Left lung (tissue), 10 donors: ENCODE results near the gene HPF1. TPM values are rescaled to one million over a fixed set of nuclear protein-coding genes. Genes with fewer than 3 reads are reported as not detected.
A peak's percentile ranks its signal among the peaks of the same experiment; 100 is the strongest.

Experiments used
- ATAC-seq: fragments of 200-7000 bp; cut with Tn5 transposase; one replicate; pipeline ENCODE4 v1.9.1; 2020; ENCODE audit warnings: moderate library complexity
- DNase-seq, 4 donors: peaks; one replicate each; pipeline ENCODE4 v3.0.0-alpha.2; 2013 to 2020
- H3K27ac ChIP-seq, 2 donors: fragments of 200-600 bp; sonication (generic) in 1 of 2; one replicate each; pipeline versions ENCODE4 v1.5.0 to v1.8.0; 2020 to 2021
- H3K27me3 ChIP-seq, 2 donors: fragments of 200-600 bp; sonication (generic) in 1 of 2; one replicate each; pipeline versions ENCODE4 v1.5.0 to v1.8.0; 2020 to 2021
- H3K36me3 ChIP-seq, 2 donors: fragments of 200-600 bp; sonication (generic) in 1 of 2; one replicate each; pipeline versions ENCODE4 v1.5.0 to v1.8.0; 2020 to 2021
- H3K4me1 ChIP-seq, 2 donors: fragments of 200-600 bp; one replicate each; pipeline ENCODE4 v1.8.0; 2021
- H3K4me3 ChIP-seq, 2 donors: fragments of 200-600 bp; sonication (generic) in 1 of 2; one replicate each; pipeline versions ENCODE4 v1.5.0 to v1.8.0; 2020 to 2021; ENCODE audit warnings: mild to moderate bottlenecking in 1 of 2
- H3K9me3 ChIP-seq, 2 donors: fragments of 200-600 bp; sonication (generic) in 1 of 2; one replicate each; pipeline versions ENCODE4 v1.5.0 to v1.8.0; 2020 to 2021
- intact Hi-C, 2 donors: fragments of 100-400 bp; cut with DNase I; formaldehyde crosslinking; loops; one replicate each; pipeline versions ENCODE4 v1.11.2 to v1.14.2; 2022
- polyA plus RNA-seq, 6 donors: library from polyadenylated mRNA; unstranded; fragments of 120-200 nt; gene quantifications; one replicate each; pipeline ENCODE4 v1.2.1, GENCODE V29; 2013; ENCODE audit not compliant: insufficient read length in 6 of 6
- total RNA-seq, 2 donors: library from RNA; stranded (reverse); fragmentation: NEBNext Ultra II Directional; extraction: Animal tissue kit (Norgen Biotek cat#: 25700); gene quantifications; one replicate each; pipeline ENCODE4 v1.2.1, GENCODE V29; 2021
- TF ChIP-seq, protein P1 (sequence below), 2 donors: fragments of 200-600 bp; sonication (generic) in 1 of 2; IDR thresholded peaks; one replicate each; pipeline versions ENCODE4 v1.5.0 to v1.8.0; 2021; ENCODE audit warnings: antibody characterized with exemption in 2 of 2
- donor health status: DM: no; HTN: yes; CAD: no.
- donor health status: DM: no; HTN: no; CAD: no.

The HPF1 gene
- total and polyA plus RNA-seq, 8 donors: 16.0 to 51.3 (median 44.3) TPM

DNA sequence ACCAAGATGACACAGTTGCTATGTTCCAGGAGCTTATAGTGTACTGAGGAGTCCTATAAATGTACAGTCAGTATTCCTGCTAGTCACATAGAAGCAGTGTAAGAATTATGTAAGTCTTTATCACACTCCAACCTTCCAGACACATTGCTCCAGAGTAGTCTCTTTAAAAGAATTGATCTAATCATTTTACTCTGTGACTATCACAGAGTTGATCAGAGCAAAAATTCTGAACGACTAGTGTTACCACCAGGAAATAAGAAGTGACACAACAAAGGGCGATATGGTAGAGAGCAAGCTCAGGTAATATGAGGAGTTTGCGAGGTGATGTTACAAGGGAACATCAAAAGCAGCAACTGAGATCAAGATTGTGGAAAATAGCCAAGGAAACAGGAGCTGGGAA, 9.0 kb upstream of the HPF1 start:
- no peak for DNase-seq
- no peaks in the 10 kb centered on the region for H3K36me3 ChIP-seq
- H3K27me3 ChIP-seq: no peaks in the 10 kb centered on the region
- no peaks in the 10 kb centered on the region for H3K9me3 ChIP-seq
- H3K4me1 ChIP-seq: no peaks in the 10 kb centered on the region
- no peak for ATAC-seq
- H3K27ac ChIP-seq: no peak overlapping the region
- H3K4me3 ChIP-seq: no peak overlapping the region
- intact Hi-C loops: no loop called here
- TF ChIP-seq, protein P1, sequence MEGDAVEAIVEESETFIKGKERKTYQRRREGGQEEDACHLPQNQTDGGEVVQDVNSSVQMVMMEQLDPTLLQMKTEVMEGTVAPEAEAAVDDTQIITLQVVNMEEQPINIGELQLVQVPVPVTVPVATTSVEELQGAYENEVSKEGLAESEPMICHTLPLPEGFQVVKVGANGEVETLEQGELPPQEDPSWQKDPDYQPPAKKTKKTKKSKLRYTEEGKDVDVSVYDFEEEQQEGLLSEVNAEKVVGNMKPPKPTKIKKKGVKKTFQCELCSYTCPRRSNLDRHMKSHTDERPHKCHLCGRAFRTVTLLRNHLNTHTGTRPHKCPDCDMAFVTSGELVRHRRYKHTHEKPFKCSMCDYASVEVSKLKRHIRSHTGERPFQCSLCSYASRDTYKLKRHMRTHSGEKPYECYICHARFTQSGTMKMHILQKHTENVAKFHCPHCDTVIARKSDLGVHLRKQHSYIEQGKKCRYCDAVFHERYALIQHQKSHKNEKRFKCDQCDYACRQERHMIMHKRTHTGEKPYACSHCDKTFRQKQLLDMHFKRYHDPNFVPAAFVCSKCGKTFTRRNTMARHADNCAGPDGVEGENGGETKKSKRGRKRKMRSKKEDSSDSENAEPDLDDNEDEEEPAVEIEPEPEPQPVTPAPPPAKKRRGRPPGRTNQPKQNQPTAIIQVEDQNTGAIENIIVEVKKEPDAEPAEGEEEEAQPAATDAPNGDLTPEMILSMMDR (IDR thresholded peaks at IDR 0.05): no peak

DNA sequence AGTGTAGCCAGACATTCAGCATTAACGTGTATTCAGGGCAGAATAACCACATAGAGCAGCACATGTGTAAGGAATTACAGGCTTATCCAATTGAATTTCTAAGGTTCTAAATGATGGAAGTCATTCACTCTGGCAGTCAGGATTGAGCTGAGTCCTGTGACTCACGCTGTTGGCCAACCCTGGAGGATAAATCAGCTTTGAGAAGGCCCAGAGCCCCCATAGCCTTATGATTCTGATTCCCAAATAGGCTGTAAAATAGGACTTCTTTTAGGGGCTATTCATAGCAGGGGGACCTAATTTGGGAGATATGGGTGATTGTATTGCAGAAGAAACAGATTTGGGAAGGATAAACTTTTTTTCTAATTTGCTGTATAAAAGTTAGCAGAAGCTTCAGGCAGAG, 8.1 kb upstream of the HPF1 start:
- Histone ChIP-seq H3K27me3 (no peaks in the 10 kb centered on the region), H3K9me3 (no peaks in the 10 kb centered on the region), H3K36me3 (no peaks in the 10 kb centered on the region), H3K4me1 (no peaks in the 10 kb centered on the region), H3K4me3 (no peak overlapping the region), H3K27ac (no peak overlapping the region)
- intact Hi-C loops: no loop called here
- ATAC-seq (no peak), DNase-seq (no peak)
- TF ChIP-seq, protein P1 (IDR thresholded peaks at IDR 0.05): no peak

DNA sequence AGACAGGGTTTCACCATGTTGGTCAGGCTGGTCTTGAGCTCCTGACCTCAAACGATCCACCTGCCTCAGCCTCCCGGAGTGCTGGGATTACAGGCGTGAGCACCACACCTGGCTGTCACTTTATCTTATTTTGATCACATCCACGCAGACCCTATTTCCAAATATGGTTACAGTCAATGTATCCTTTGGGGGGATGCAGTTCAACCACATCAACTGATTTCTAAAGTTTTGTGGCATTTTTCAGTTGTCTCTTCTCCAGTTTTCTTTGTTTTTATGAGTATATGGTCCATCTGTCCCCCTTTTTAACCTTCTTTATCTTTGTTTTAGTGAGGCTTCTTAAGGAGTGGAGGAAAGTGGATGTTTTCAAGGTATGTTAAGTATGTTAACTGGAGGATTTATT, 4.1 kb upstream of the HPF1 start:
- no peaks in the 10 kb centered on the region for H3K9me3 ChIP-seq
- H3K27ac ChIP-seq: no peak overlapping the region
- H3K27me3 ChIP-seq: no peaks in the 10 kb centered on the region
- TF ChIP-seq, protein P1 (IDR thresholded peaks at IDR 0.05): no peak
- DNase-seq (no peak), ATAC-seq (no peak)
- no peaks in the 10 kb centered on the region for H3K36me3 ChIP-seq
- intact Hi-C loops: no loop called here
- peaks cover under 1 to 4% of the 10 kb centered on the region in 2 donors for H3K4me1 ChIP-seq
- no peak overlapping the region for H3K4me3 ChIP-seq

DNA sequence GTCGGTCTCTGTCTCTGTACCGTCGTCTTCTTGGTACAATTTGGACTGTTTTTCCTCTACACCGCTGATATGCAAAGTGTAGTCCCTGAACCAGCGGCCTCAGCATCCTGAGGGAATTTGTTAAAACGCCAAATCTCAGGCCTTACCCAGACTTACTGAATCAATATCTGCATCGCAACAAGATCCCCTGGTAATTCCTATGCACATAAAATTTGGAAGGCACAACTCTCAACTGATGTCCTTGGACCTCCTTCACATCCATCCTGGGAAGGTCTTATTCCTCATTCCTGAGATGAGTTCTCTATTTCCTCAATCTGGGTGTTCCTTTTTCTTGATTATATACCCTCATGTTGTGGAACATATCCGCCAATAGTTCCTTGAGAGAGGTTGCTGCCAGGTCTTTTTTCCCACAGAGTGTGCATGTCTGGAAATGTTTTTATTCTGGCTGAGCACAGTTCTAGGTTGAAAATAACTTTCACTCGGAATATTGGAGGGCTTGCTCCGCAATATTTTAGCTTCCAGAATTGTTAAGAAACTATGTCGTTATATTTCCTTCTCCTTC, 738 bp upstream of the HPF1 start:
- H3K27ac ChIP-seq: no peak overlapping the region
- intact Hi-C loops: loop anchor here in 1 of 2 donors (10.0 kb wide), 1 partner anchor 144 kb away; the partner anchor contains the start of gene NEK1
- ATAC-seq: no peak

DNA sequence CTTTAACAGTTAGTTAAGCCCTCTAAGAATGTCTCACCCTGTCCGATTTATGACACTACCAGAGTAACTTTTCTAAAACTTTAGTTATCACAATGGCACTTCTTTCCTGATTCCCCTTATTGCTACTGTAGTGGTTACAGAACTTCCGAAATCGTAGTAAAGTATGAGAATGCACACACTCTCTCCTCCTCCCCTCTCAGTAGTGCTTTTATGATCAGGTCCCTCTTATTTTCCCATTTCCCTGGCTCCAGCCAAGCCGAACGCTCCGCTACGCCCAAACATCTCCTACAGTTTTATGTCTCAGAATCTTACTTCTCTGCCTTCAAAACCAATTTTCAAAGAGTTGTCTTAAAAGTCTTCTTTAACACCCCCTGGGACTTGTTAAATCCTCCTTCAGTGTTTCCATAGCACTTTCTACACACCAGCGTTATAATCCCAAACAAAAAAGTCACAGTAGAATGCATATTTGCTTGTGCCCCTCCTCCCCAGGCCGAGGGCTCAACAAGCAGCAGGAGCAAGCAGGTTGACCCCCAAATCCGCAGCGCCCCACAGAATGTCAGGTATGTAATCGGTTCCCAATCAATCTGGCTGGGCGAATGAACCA, 671 bp downstream of the HPF1 start:
- H3K4me1 ChIP-seq: peaks cover 9 to 20% of the 10 kb centered on the region in 2 donors
- H3K36me3 ChIP-seq: peaks cover 0 to 14% of the 10 kb centered on the region in 2 donors
- TF ChIP-seq, protein P1 (IDR thresholded peaks at IDR 0.05): no peak
- peak; percentile 28 for ATAC-seq
- H3K27ac ChIP-seq: peak overlapping the region in 1 of 2 donors; percentile 76
- no peaks in the 10 kb centered on the region for H3K9me3 ChIP-seq
- intact Hi-C loops: loop anchor here in 1 of 2 donors (10.0 kb wide), 1 partner anchor 142 kb away; the partner anchor contains the start of gene NEK1
- DNase-seq: no peak
- H3K4me3 ChIP-seq: peak overlapping the region; percentile 69 to 82
- no peaks in the 10 kb centered on the region for H3K27me3 ChIP-seq

More for the DNA sequence above, 738 bp upstream of the HPF1 start:
- H3K36me3 ChIP-seq: no peaks in the 10 kb centered on the region
- no peak for DNase-seq
- TF ChIP-seq, protein P1 (IDR thresholded peaks at IDR 0.05): no peak
- peak overlapping the region; percentile 69 to 82 for H3K4me3 ChIP-seq
- H3K27me3 ChIP-seq: no peaks in the 10 kb centered on the region
- peaks cover 9 to 20% of the 10 kb centered on the region in 2 donors for H3K4me1 ChIP-seq
- no peaks in the 10 kb centered on the region for H3K9me3 ChIP-seq
